GM21390 (cell line): ENCODE results near the gene DNAJB6.
"Not testable (repeated sequence)": the region's sequence is repeated elsewhere in the genome, so short reads cannot be mapped to it uniquely, and the experiment has no call there.

Experiments
- ATAC-seq: cut with Tn5 transposase; IDR thresholded peaks from one replicate; pipeline ENCODE4 v1.9.1; 2021; ENCODE audit not compliant: unreplicated experiment

The DNAJB6 gene

GRCh38 chr7:157323401-157323800 is 13.4 kb upstream of the DNAJB6 start:
- ATAC-seq, result no peak

- no peak for ATAC-seq
Measured at GRCh38 chr7:157329447-157329846, 7.4 kb upstream of the DNAJB6 start.

GRCh38 chr7:157330567-157330966 is 6.2 kb upstream of the DNAJB6 start:
- ATAC-seq, result not testable (repeated sequence)

- not testable (repeated sequence) for ATAC-seq
Measured at GRCh38 chr7:157331049-157331448, 5.8 kb upstream of the DNAJB6 start.

GRCh38 chr7:157335236-157335635 is 1.6 kb upstream of the DNAJB6 start:
- no peak for ATAC-seq

- ATAC-seq, result no peak
Measured at GRCh38 chr7:157335991-157336382, 817 bp upstream of the DNAJB6 start.

GRCh38 chr7:157337316-157338149 is 729 bp downstream of the DNAJB6 start:
- peak; percentile 44 for ATAC-seq

GRCh38 chr7:157339777-157340677 is 3.2 kb downstream of the DNAJB6 start:
- ATAC-seq, result peak; percentile 22

- ATAC-seq, result no peak
Measured at GRCh38 chr7:157347217-157347904, 10.6 kb downstream of the DNAJB6 start.

GRCh38 chr7:157348548-157348947 is 11.7 kb downstream of the DNAJB6 start:
- no peak for ATAC-seq

GRCh38 chr7:157352516-157352915 is 15.7 kb downstream of the DNAJB6 start:
- peak; percentile 43 for ATAC-seq

- ATAC-seq, result no peak
Measured at GRCh38 chr7:157355784-157356511, 19.1 kb downstream of the DNAJB6 start.

- ATAC-seq, result peak; percentile 77
Measured at GRCh38 chr7:157357129-157358040, 20.6 kb downstream of the DNAJB6 start.

- no peak for ATAC-seq
Measured at GRCh38 chr7:157358041-157358752, 21.4 kb downstream of the DNAJB6 start.

GRCh38 chr7:157358753-157359096 is 21.9 kb downstream of the DNAJB6 start:
- no peak for ATAC-seq

GRCh38 chr7:157359581-157359980 is 22.8 kb downstream of the DNAJB6 start:
- no peak for ATAC-seq

- ATAC-seq, result no peak
Measured at GRCh38 chr7:157360483-157361025, 23.8 kb downstream of the DNAJB6 start.

GRCh38 chr7:157361537-157361936 is 24.7 kb downstream of the DNAJB6 start:
- ATAC-seq, result no peak

GRCh38 chr7:157362729-157363128 is 25.9 kb downstream of the DNAJB6 start:
- no peak for ATAC-seq
